GM12878 (cell line): ENCODE measurements around the gene SRPK2. TPM values are rescaled to one million over a fixed set of nuclear protein-coding genes. Genes with fewer than 3 reads are reported as not detected.

ENCODE experiments used
- ATAC-seq: fragments of 200-7000 bp; cut with Tn5 transposase; 3 replicates; pipeline ENCODE4 v1.9.1; 2020; ENCODE audit warnings: mild to moderate bottlenecking, moderate library complexity
- BruUV-seq: library from RNA; stranded (reverse); fragments of 400-500 nt; replicated peaks from 2 replicates; lab custom pipeline; 2021; lab: Mats Ljungman, UMichigan
- CTCF ChIA-PET: fragments of 300-600 bp; sonication (Branson Sonifier 250); formaldehyde crosslinking; extraction: SDS; loops from one replicate; lab custom pipeline; 2021; ENCODE audit warnings: inconsistent platforms; lab: Yijun Ruan, JAX
- POLR2A ChIA-PET: fragments of 350-600 bp; formaldehyde crosslinking; extraction: SDS; loops from one replicate; lab custom pipeline; 2021; ENCODE audit warnings: inconsistent platforms; lab: Charles Lee
- RAD21 ChIA-PET: fragments of 300-600 bp; sonication (Branson Sonifier 250); formaldehyde crosslinking; loops from one replicate; lab custom pipeline; 2023; ENCODE audit warnings: antibody characterized with exemption; ENCODE audit not compliant: unreplicated experiment; lab: Charles Lee
- SMC1A ChIA-PET: fragments of 300-600 bp; sonication (Branson Sonifier 250); formaldehyde crosslinking; loops from one replicate; lab custom pipeline; 2023; ENCODE audit not compliant: unreplicated experiment, uncharacterized antibody; lab: Charles Lee
- DNase-seq: peaks from one replicate; pipeline ENCODE4 v3.0.0-alpha.2; 2011; ENCODE audit warnings: low read depth, low spot score
- FAIRE-seq: peaks from 3 replicates; lab custom pipeline; 2011; peaks lifted over from hg19 to GRCh38; lab: Jason Lieb, UNC
- H2AFZ ChIP-seq: 2 replicates; pipeline ENCODE4 v1.6.0; 2011; ENCODE audit warnings: low read depth, low read length, control low read depth; ENCODE audit not compliant: control insufficient read depth
- H3K27ac ChIP-seq: 2 replicates; pipeline ENCODE4 v1.5.1; 2011; ENCODE audit warnings: control low read depth; ENCODE audit not compliant: control insufficient read depth, insufficient read depth
- H3K27me3 ChIP-seq, 2 experiments: replicated peaks in 1 of 2; 2 replicates each; pipeline versions ENCODE4 v1.6.0 to v1.6.1; 2011; ENCODE audit warnings: low read length in 1 of 2; ENCODE audit not compliant: control insufficient read depth in 2 of 2, insufficient read depth in 2 of 2
- H3K36me3 ChIP-seq, 2 experiments: 2 replicates each; pipeline ENCODE4 v1.5.1; 2011; ENCODE audit warnings: low read length in 1 of 2; ENCODE audit not compliant: control insufficient read depth in 2 of 2, insufficient read depth in 2 of 2
- H3K4me1 ChIP-seq: 2 replicates; pipeline ENCODE4 v1.6.1; 2011; ENCODE audit warnings: mild to moderate bottlenecking, low read length, moderate library complexity, mixed read lengths; ENCODE audit not compliant: control insufficient read depth, insufficient read depth
- H3K4me2 ChIP-seq: 2 replicates; pipeline ENCODE4 v1.6.0; 2011; ENCODE audit warnings: control low read depth; ENCODE audit not compliant: control insufficient read depth, insufficient read depth
- H3K4me3 ChIP-seq: fragments of 200-600 bp; sonication (generic); 2 replicates; pipeline ENCODE4 v1.5.1; 2016
- H3K79me2 ChIP-seq: 2 replicates; pipeline ENCODE4 v1.6.0; 2011; ENCODE audit warnings: low read length; ENCODE audit not compliant: control insufficient read depth, insufficient read depth
- H3K9ac ChIP-seq: 2 replicates; pipeline ENCODE4 v1.8.0; 2011; ENCODE audit warnings: low read length, control low read depth, mixed read lengths; ENCODE audit not compliant: control insufficient read depth, insufficient read depth
- H3K9me3 ChIP-seq: replicated peaks from 3 replicates; pipeline ENCODE4 v1.5.1; 2011; ENCODE audit warnings: mild to moderate bottlenecking, low read length; ENCODE audit not compliant: control insufficient read depth, insufficient read depth
- H4K20me1 ChIP-seq: 2 replicates; pipeline ENCODE4 v1.6.0; 2011; ENCODE audit not compliant: control insufficient read depth, insufficient read depth
- CREM ChIP-seq: IDR thresholded peaks from 2 replicates; pipeline ENCODE4 v1.6.1; 2014; ENCODE audit warnings: antibody characterized with exemption, low read depth
- FOXM1 ChIP-seq: IDR thresholded peaks from 2 replicates; pipeline ENCODE4 v1.6.1; 2012; ENCODE audit warnings: low read depth, mild to moderate bottlenecking, inconsistent platforms, low read length, moderate library complexity
- HDAC6 ChIP-seq: fragments of 200-600 bp; sonication (generic); IDR thresholded peaks from one replicate; pipeline ENCODE4 v1.8.0; 2017; ENCODE audit warnings: antibody characterized with exemption; ENCODE audit not compliant: unreplicated experiment
- JUND ChIP-seq: IDR thresholded peaks from 2 replicates; pipeline ENCODE4 v1.6.1; 2012; ENCODE audit warnings: low read depth, mild to moderate bottlenecking, low read length, improper control_type of control experiment, moderate library complexity
- NFXL1 ChIP-seq: fragments of 450-650 bp; IDR thresholded peaks from 2 replicates; pipeline ENCODE4 v1.6.1; 2017; ENCODE audit warnings: antibody characterized with exemption, mild to moderate bottlenecking, borderline replicate concordance
- NR2C2 ChIP-seq: IDR thresholded peaks from 2 replicates; pipeline ENCODE4 v1.6.1; 2011; ENCODE audit warnings: borderline replicate concordance, low read depth; ENCODE audit not compliant: control insufficient read depth, insufficient read length
- WGBS: methylation state at CpG from one replicate; pipeline ENCODE4 v1.1.6; 2016; ENCODE audit warnings: low lambda C conversion rate; ENCODE audit not compliant: insufficient replicate concordance, insufficient coverage; ENCODE audit errors: missing lambda C conversion rate; 5-methylcytosine and 5-hydroxymethylcytosine counted together
- in situ Hi-C: fragments of 300-500 bp; cut with MboI; formaldehyde crosslinking; loops from 9 replicates; pipeline ENCODE4 v1.14.3; 2018; ENCODE audit warnings: mixed read lengths
- intact Hi-C: fragments of 100-400 bp; cut with micrococcal nuclease; formaldehyde crosslinking; loops from one replicate; pipeline ENCODE4 v1.14.2; 2022; ENCODE audit not compliant: unreplicated experiment
- polyA plus RNA-seq, 11 experiments: library from polyadenylated mRNA; depleted of rRNA in 4 of 11; unstranded in 6 of 11; stranded (reverse) in 5 of 11; fragments of >200 nt; fragmentation: Nextera tagmentation in 4 of 11; fragmentation: Illumina TruSeq in 1 of 11; extraction: Ambion mirVana in 4 of 11; extraction: Trizol in 1 of 11; gene quantifications; 1 replicate in 1 of 11; 2 replicates in 10 of 11; pipeline versions ENCODE4 v1.2.1 to v1.2.3, GENCODE V29; 2011 to 2016; ENCODE audit warnings: inconsistent platforms in 2 of 11, missing spikeins in 2 of 11, low read depth in 1 of 11
- total RNA-seq, 4 experiments: library from RNA; depleted of rRNA in 3 of 4; stranded (reverse); fragments of >200 nt in 3 of 4; fragmentation: Illumina TruSeq in 1 of 4; extraction: Trizol in 1 of 4; gene quantifications; 2 replicates each; pipeline versions ENCODE4 v1.2.1 to v1.2.3, GENCODE V29; 2013 to 2021
- TF ChIP-seq, protein P1 (sequence below): IDR thresholded peaks from 2 replicates; pipeline ENCODE4 v1.6.1; 2012; ENCODE audit warnings: low read depth, low read length, improper control_type of control experiment
- TF ChIP-seq, protein P2 (sequence below): fragments of 450-650 bp; formaldehyde crosslinking; IDR thresholded peaks from 2 replicates; pipeline ENCODE4 v1.4.0; 2022; ENCODE audit warnings: mild to moderate bottlenecking, moderate library complexity
- TF ChIP-seq, protein P3 (sequence below): IDR thresholded peaks from 2 replicates; pipeline ENCODE4 v1.6.1; 2011; ENCODE audit warnings: mild to moderate bottlenecking, low read depth, low read length, moderate library complexity; ENCODE audit not compliant: insufficient replicate concordance
- TF ChIP-seq, protein P4 (sequence below): fragments of 450-650 bp; IDR thresholded peaks from 2 replicates; pipeline ENCODE4 v1.6.1; 2018; ENCODE audit warnings: borderline replicate concordance, mild to moderate bottlenecking; ENCODE audit not compliant: partially characterized antibody
- TF ChIP-seq, protein P5 (sequence below): fragments of 450-650 bp; IDR thresholded peaks from 2 replicates; pipeline ENCODE4 v1.6.1; 2018; ENCODE audit warnings: mild to moderate bottlenecking, low read depth, moderate library complexity; ENCODE audit not compliant: partially characterized antibody

SRPK2 gene
- total and polyA plus RNA-seq, 10 of the 15 experiments (the other 5 are each of a cell fraction or from before 2014, with no cell fraction given), result 13.2 to 32.8 (median 24.5) TPM

DNA sequence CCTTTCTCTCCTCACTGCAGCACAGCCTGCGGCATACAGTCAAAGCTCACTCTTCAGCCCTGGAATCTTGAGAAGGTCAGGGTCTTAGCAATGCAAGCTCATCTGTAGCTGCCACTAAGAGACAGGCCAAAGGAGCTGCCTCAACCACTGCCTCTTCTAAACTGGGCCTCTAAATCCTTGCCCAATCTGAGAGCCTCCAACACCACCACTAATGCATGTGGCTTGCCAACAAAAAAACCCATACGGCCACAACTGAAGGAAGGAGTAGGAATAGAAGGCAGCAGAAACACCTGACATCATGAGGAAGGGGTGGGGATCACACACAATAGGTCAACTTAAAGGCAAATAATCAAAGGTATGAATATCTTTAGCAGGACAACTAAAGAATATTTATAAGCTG lies 183.8 kb downstream of the SRPK2 start:
- ATAC-seq, result no peak
- no peak for DNase-seq
- in situ Hi-C loops (no loop called here), intact Hi-C loops (no loop called here)
- peaks cover 8% of the 10 kb centered on the region for H3K79me2 ChIP-seq
- H3K4me3 ChIP-seq, result no peak overlapping the region
- CTCF ChIA-PET, result interaction anchor here (1.4 to 1.7 kb wide), 2 partner anchors 20 to 180 kb away, joined by 3 to 4 read pairs; no protein-coding TSS in a partner anchor
- SMC1A ChIA-PET, result interaction anchor here (0.8 kb wide), 1 partner anchor 9 kb away, joined by 3 read pairs; no protein-coding TSS in a partner anchor
- POLR2A ChIA-PET, result interaction anchor here (1.0 kb wide), 1 partner anchor 11 kb away, joined by 3 read pairs; no protein-coding TSS in a partner anchor
- no peaks in the 10 kb centered on the region for H3K9me3 ChIP-seq
- H4K20me1 ChIP-seq, result no peaks in the 10 kb centered on the region
- 100% methylated on average over 2 of the region's 2 CpGs for WGBS
- RAD21 ChIA-PET, result no interaction called here
- no peak overlapping the region for H2AFZ ChIP-seq
- FAIRE-seq, result no peak
- H3K36me3 ChIP-seq, result peaks cover 1 to 11% of the 10 kb centered on the region in 2 experiments; a peak in 1 of 4 replicates
- H3K9ac ChIP-seq, result no peak overlapping the region
- H3K27ac ChIP-seq, result no peak overlapping the region
- H3K4me2 ChIP-seq, result no peak overlapping the region
- peaks cover 9% of the 10 kb centered on the region for H3K4me1 ChIP-seq
- BruUV-seq, result no TSS peak
- H3K27me3 ChIP-seq, result no peaks in the 10 kb centered on the region
- TF ChIP-seq CREM, result no peak
- TF ChIP-seq NFXL1, result no peak
- TF ChIP-seq, protein P1, sequence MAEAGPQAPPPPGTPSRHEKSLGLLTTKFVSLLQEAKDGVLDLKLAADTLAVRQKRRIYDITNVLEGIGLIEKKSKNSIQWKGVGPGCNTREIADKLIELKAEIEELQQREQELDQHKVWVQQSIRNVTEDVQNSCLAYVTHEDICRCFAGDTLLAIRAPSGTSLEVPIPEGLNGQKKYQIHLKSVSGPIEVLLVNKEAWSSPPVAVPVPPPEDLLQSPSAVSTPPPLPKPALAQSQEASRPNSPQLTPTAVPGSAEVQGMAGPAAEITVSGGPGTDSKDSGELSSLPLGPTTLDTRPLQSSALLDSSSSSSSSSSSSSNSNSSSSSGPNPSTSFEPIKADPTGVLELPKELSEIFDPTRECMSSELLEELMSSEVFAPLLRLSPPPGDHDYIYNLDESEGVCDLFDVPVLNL, result no peak
- TF ChIP-seq FOXM1, result no peak
- TF ChIP-seq, protein P2, sequence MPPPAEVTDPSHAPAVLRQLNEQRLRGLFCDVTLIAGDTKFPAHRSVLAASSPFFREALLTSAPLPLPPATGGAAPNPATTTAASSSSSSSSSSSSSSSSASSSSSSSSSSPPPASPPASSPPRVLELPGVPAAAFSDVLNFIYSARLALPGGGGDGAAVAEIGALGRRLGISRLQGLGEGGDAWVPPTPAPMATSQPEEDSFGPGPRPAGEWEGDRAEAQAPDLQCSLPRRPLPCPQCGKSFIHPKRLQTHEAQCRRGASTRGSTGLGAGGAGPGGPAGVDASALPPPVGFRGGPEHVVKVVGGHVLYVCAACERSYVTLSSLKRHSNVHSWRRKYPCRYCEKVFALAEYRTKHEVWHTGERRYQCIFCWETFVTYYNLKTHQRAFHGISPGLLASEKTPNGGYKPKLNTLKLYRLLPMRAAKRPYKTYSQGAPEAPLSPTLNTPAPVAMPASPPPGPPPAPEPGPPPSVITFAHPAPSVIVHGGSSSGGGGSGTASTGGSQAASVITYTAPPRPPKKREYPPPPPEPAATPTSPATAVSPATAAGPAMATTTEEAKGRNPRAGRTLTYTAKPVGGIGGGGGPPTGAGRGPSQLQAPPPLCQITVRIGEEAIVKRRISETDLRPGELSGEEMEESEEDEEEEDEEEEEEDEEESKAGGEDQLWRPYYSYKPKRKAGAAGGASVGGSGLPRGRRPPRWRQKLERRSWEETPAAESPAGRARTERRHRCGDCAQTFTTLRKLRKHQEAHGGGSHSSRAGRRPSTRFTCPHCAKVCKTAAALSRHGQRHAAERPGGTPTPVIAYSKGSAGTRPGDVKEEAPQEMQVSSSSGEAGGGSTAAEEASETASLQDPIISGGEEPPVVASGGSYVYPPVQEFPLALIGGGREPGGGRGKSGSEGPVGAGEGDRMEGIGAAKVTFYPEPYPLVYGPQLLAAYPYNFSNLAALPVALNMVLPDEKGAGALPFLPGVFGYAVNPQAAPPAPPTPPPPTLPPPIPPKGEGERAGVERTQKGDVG (CRISPR knock-in tag), result no peak
- TF ChIP-seq, protein P3, sequence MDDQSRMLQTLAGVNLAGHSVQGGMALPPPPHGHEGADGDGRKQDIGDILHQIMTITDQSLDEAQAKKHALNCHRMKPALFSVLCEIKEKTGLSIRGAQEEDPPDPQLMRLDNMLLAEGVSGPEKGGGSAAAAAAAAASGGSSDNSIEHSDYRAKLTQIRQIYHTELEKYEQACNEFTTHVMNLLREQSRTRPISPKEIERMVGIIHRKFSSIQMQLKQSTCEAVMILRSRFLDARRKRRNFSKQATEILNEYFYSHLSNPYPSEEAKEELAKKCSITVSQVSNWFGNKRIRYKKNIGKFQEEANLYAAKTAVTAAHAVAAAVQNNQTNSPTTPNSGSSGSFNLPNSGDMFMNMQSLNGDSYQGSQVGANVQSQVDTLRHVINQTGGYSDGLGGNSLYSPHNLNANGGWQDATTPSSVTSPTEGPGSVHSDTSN, result no peak
- TF ChIP-seq NR2C2, result no peak
- TF ChIP-seq JUND, result no peak
- TF ChIP-seq HDAC6, result no peak
- TF ChIP-seq, protein P4, sequence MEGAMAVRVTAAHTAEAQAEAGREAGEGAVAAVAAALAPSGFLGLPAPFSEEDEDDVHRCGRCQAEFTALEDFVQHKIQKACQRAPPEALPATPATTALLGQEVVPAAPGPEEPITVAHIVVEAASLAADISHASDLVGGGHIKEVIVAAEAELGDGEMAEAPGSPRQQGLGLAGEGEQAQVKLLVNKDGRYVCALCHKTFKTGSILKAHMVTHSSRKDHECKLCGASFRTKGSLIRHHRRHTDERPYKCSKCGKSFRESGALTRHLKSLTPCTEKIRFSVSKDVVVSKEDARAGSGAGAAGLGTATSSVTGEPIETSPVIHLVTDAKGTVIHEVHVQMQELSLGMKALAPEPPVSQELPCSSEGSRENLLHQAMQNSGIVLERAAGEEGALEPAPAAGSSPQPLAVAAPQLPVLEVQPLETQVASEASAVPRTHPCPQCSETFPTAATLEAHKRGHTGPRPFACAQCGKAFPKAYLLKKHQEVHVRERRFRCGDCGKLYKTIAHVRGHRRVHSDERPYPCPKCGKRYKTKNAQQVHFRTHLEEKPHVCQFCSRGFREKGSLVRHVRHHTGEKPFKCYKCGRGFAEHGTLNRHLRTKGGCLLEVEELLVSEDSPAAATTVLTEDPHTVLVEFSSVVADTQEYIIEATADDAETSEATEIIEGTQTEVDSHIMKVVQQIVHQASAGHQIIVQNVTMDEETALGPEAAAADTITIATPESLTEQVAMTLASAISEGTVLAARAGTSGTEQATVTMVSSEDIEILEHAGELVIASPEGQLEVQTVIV, result no peak
- TF ChIP-seq, protein P5, sequence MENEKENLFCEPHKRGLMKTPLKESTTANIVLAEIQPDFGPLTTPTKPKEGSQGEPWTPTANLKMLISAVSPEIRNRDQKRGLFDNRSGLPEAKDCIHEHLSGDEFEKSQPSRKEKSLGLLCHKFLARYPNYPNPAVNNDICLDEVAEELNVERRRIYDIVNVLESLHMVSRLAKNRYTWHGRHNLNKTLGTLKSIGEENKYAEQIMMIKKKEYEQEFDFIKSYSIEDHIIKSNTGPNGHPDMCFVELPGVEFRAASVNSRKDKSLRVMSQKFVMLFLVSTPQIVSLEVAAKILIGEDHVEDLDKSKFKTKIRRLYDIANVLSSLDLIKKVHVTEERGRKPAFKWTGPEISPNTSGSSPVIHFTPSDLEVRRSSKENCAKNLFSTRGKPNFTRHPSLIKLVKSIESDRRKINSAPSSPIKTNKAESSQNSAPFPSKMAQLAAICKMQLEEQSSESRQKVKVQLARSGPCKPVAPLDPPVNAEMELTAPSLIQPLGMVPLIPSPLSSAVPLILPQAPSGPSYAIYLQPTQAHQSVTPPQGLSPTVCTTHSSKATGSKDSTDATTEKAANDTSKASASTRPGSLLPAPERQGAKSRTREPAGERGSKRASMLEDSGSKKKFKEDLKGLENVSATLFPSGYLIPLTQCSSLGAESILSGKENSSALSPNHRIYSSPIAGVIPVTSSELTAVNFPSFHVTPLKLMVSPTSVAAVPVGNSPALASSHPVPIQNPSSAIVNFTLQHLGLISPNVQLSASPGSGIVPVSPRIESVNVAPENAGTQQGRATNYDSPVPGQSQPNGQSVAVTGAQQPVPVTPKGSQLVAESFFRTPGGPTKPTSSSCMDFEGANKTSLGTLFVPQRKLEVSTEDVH, result no peak
